Measurements from ENCODE around the gene IGFALS. TPM values are rescaled to one million over a fixed set of nuclear protein-coding genes. Genes with fewer than 3 reads are reported as not detected.

IGFALS gene
- total and polyA plus RNA-seq, 2 donors (not counting 3 experiments of a cell fraction or from before 2014, with no cell fraction given): not detected

- Histone ChIP-seq H2AFZ (ENCODE audit: low read depth, low read length) (no peak overlapping the region), H3K9ac (replicated peaks; ENCODE audit: extremely low read depth, insufficient read depth, low read length) (no peak overlapping the region), H3K36me3 (ENCODE audit: control insufficient read depth in 2 of 2, extremely low read depth in 1 of 2, insufficient read depth in 2 of 2, low read length in 2 of 2) (peaks cover 0 to 41% of the 10 kb centered on the region in 2 experiments), H4K20me1 (replicated peaks; ENCODE audit: control insufficient read depth, extremely low read depth, insufficient read depth, low read length) (no peaks in the 10 kb centered on the region), H3K27ac (ENCODE audit: insufficient read depth, low read depth, low read length) (no peak overlapping the region), H3K4me3 (replicated peaks in 1 of 3; ENCODE audit: insufficient read depth in 1 of 3, low read depth in 1 of 3, low read length in 3 of 3) (no peak overlapping the region), H3K79me2 (ENCODE audit: control insufficient read depth, insufficient read depth, low read length) (peaks cover 17% of the 10 kb centered on the region), H3K9me3 (replicated peaks; ENCODE audit: control insufficient read depth, insufficient read depth, low read length) (no peaks in the 10 kb centered on the region), H3K4me2 (ENCODE audit: insufficient read depth, low read length) (no peak overlapping the region), H3K27me3 (ENCODE audit: control insufficient read depth in 2 of 2, insufficient read depth in 2 of 2, low read length in 2 of 2) (no peaks in the 10 kb centered on the region), H3K9me1 (replicated peaks; ENCODE audit: control insufficient read depth, extremely low read depth, insufficient read depth, low read length) (no peaks in the 10 kb centered on the region), H3K4me1 (ENCODE audit: control insufficient read depth, extremely low read depth, insufficient read depth, low read length) (peaks cover 16% of the 10 kb centered on the region)
- dilution Hi-C loops (cut with MboI; ENCODE audit: extremely low pct_ligation_motif_present, low sequenced_read_pairs) (no loop called here), intact Hi-C loops (cut with micrococcal nuclease) (no loop called here)
- CTCF ChIA-PET: no interaction called here
- POLR2A ChIA-PET: interaction anchor here (1.4 kb wide), 1 partner anchor 7 kb away, joined by 6 read pairs; the partner anchor contains the start of genes NUBP2 and SPSB3
- TF ChIP-seq GATA2 (IDR thresholded peaks at IDR 0.05; ENCODE audit: insufficient read depth, insufficient read length, low read depth, low read length): no peak
- no peak for TF ChIP-seq POLR2AphosphoS5 (IDR thresholded peaks at IDR 0.05; ENCODE audit: insufficient read depth, low read depth, low read length)
- TF ChIP-seq, protein P1, sequence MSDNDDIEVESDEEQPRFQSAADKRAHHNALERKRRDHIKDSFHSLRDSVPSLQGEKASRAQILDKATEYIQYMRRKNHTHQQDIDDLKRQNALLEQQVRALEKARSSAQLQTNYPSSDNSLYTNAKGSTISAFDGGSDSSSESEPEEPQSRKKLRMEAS (IDR thresholded peaks at IDR 0.05; ENCODE audit: insufficient read depth, insufficient read length): no peak
- TF ChIP-seq JUN (IDR thresholded peaks at IDR 0.05; ENCODE audit: borderline replicate concordance, insufficient read depth, insufficient read length, low read depth): no peak
- TF ChIP-seq, protein P2, sequence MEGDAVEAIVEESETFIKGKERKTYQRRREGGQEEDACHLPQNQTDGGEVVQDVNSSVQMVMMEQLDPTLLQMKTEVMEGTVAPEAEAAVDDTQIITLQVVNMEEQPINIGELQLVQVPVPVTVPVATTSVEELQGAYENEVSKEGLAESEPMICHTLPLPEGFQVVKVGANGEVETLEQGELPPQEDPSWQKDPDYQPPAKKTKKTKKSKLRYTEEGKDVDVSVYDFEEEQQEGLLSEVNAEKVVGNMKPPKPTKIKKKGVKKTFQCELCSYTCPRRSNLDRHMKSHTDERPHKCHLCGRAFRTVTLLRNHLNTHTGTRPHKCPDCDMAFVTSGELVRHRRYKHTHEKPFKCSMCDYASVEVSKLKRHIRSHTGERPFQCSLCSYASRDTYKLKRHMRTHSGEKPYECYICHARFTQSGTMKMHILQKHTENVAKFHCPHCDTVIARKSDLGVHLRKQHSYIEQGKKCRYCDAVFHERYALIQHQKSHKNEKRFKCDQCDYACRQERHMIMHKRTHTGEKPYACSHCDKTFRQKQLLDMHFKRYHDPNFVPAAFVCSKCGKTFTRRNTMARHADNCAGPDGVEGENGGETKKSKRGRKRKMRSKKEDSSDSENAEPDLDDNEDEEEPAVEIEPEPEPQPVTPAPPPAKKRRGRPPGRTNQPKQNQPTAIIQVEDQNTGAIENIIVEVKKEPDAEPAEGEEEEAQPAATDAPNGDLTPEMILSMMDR (IDR thresholded peaks at IDR 0.05; ENCODE audit: extremely low read depth in 1 of 2, insufficient read depth in 1 of 2, low read depth in 1 of 2, low read length in 2 of 2): no peak
- TF ChIP-seq EZH2 (IDR thresholded peaks at IDR 0.05; ENCODE audit: borderline replicate concordance, low read depth, low read length, severe bottlenecking): no peak
- no peak for TF ChIP-seq POLR2A (IDR thresholded peaks at IDR 0.05; ENCODE audit: low read depth, low read length)
- no peak for TF ChIP-seq FOS (IDR thresholded peaks at IDR 0.05; ENCODE audit: borderline replicate concordance, insufficient read depth, low read length)
- no peak for TF ChIP-seq MYC (IDR thresholded peaks at IDR 0.05; ENCODE audit: low read depth, low read length)
- FAIRE-seq: no peak
- BruUV-seq (replicated peaks): no TSS peak
- no peak for DNase-seq (ENCODE audit: low read depth, low spot score)
Observed at GRCh38 chr16:1775006-1775845, 18.3 kb downstream of the IGFALS start.

All from endothelial cell of umbilical vein (primary cell).